ENCODE measurements around the gene DNAAF2. TPM values are rescaled to one million over a fixed set of nuclear protein-coding genes. Genes with fewer than 3 reads are reported as not detected.

Gene DNAAF2
- total RNA-seq, 1 experiment from 2014 or later = 11.5 TPM

- H3K27ac Mint-ChIP-seq (ENCODE audit: unreplicated experiment) = peak overlapping the region; percentile 72
- Histone ChIP-seq H3K4me1 (peaks cover 25% of the 10 kb centered on the region), H3K36me3 (ENCODE audit: control insufficient read depth, insufficient read depth, low read length) (peaks cover 2% of the 10 kb centered on the region), H3K27me3 (replicated peaks; ENCODE audit: control insufficient read depth, insufficient read depth, low read length) (no peaks in the 10 kb centered on the region), H3K9me3 (no peaks in the 10 kb centered on the region), H3K4me3 (ENCODE audit: low read depth, low read length) (no peak overlapping the region)
- no peak for DNase-seq
- intact Hi-C loops (cut with micrococcal nuclease; ENCODE audit: unreplicated experiment) = loop anchor here (1.0 kb wide), 1 partner anchor 47 kb away; no protein-coding TSS in a partner anchor
- H3K4me3 Mint-ChIP-seq (ENCODE audit: unreplicated experiment) = no peak overlapping the region
- peaks cover 60% of the 10 kb centered on the region for H3K36me3 Mint-ChIP-seq (ENCODE audit: insufficient read depth, unreplicated experiment)
- TF ChIP-seq CTCF (IDR thresholded peaks at IDR 0.05; ENCODE audit: insufficient read depth in 1 of 2, low read depth in 1 of 2, low read length in 1 of 2, severe bottlenecking in 1 of 2, unreplicated experiment in 1 of 2) = no peak
- H3K4me1 Mint-ChIP-seq (ENCODE audit: low read depth, unreplicated experiment) = peaks cover 27% of the 10 kb centered on the region
- BruUV-seq (replicated peaks) = no TSS peak
- CTCF ChIA-PET = no interaction called here
- POLR2A ChIA-PET = interaction anchor here (1.1 to 1.5 kb wide), 2 partner anchors 21 to 54 kb away, joined by 3 to 4 read pairs; partner anchors contain the start of genes MGAT2, RPL36AL and RPS29
- H3K27me3 Mint-ChIP-seq (ENCODE audit: insufficient read depth, unreplicated experiment) = no peaks in the 10 kb centered on the region
- H3K9me3 Mint-ChIP-seq (ENCODE audit: unreplicated experiment) = no peaks in the 10 kb centered on the region
Measured at GRCh38 chr14:49640540-49641417, 5.7 kb upstream of the DNAAF2 start.

- intact Hi-C loops (cut with micrococcal nuclease; ENCODE audit: unreplicated experiment) = no loop called here
- ChIA-PET POLR2A (no interaction called here), CTCF (interaction anchor here (0.6 kb wide), 1 partner anchor 294 kb away, joined by 6 read pairs; no protein-coding TSS in a partner anchor)
- Mint-ChIP-seq H3K27me3 (ENCODE audit: insufficient read depth, unreplicated experiment) (no peaks in the 10 kb centered on the region), H3K27ac (ENCODE audit: unreplicated experiment) (no peak overlapping the region), H3K4me3 (ENCODE audit: unreplicated experiment) (no peak overlapping the region), H3K9me3 (ENCODE audit: unreplicated experiment) (no peaks in the 10 kb centered on the region), H3K4me1 (ENCODE audit: low read depth, unreplicated experiment) (peaks cover 25% of the 10 kb centered on the region), H3K36me3 (ENCODE audit: insufficient read depth, unreplicated experiment) (peaks cover 83% of the 10 kb centered on the region)
- DNase-seq = no peak
- Histone ChIP-seq H3K36me3 (ENCODE audit: control insufficient read depth, insufficient read depth, low read length) (peaks cover 2% of the 10 kb centered on the region), H3K27me3 (replicated peaks; ENCODE audit: control insufficient read depth, insufficient read depth, low read length) (no peaks in the 10 kb centered on the region), H3K9me3 (no peaks in the 10 kb centered on the region), H3K4me1 (peaks cover 25% of the 10 kb centered on the region), H3K4me3 (ENCODE audit: low read depth, low read length) (no peak overlapping the region)
- TF ChIP-seq CTCF (IDR thresholded peaks at IDR 0.05; ENCODE audit: insufficient read depth in 1 of 2, low read depth in 1 of 2, low read length in 1 of 2, severe bottlenecking in 1 of 2, unreplicated experiment in 1 of 2) = no peak
- BruUV-seq (replicated peaks) = no TSS peak
Measured at GRCh38 chr14:49637534-49638078, 2.6 kb upstream of the DNAAF2 start.

DNA sequence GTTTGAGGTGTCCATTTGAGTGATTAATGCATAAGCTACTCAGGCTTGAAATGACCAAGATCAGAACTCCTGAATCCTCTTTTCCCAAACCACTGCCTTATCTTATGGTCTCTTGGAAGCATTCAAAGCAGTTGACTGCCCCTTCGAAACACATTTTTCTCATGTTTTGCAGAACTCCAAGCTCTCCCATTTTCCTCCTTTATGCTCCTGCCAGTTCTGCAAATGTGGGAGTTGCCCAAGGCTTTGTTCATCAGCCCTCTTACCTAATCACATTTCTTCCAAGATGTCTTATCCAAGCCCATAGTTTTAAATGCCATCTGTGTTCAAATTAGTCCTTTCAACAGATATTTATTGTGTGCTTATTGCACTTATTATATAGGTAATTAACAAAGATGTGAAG lies 1.8 kb upstream of the DNAAF2 start:
- H3K36me3 ChIP-seq (ENCODE audit: control insufficient read depth, insufficient read depth, low read length) = peaks cover 2% of the 10 kb centered on the region
- ChIA-PET CTCF (no interaction called here), POLR2A (no interaction called here)
- no peak overlapping the region for H3K4me3 ChIP-seq (ENCODE audit: low read depth, low read length)
- BruUV-seq (replicated peaks) = no TSS peak
- intact Hi-C loops (cut with micrococcal nuclease; ENCODE audit: unreplicated experiment) = no loop called here
- Mint-ChIP-seq H3K9me3 (ENCODE audit: unreplicated experiment) (no peaks in the 10 kb centered on the region), H3K27ac (ENCODE audit: unreplicated experiment) (peak overlapping the region; percentile 46), H3K36me3 (ENCODE audit: insufficient read depth, unreplicated experiment) (peaks cover 79% of the 10 kb centered on the region), H3K4me3 (ENCODE audit: unreplicated experiment) (peak overlapping the region; percentile 93), H3K27me3 (ENCODE audit: insufficient read depth, unreplicated experiment) (no peaks in the 10 kb centered on the region), H3K4me1 (ENCODE audit: low read depth, unreplicated experiment) (peaks cover 18% of the 10 kb centered on the region)
- no peak for TF ChIP-seq CTCF (IDR thresholded peaks at IDR 0.05; ENCODE audit: insufficient read depth in 1 of 2, low read depth in 1 of 2, low read length in 1 of 2, severe bottlenecking in 1 of 2, unreplicated experiment in 1 of 2)
- DNase-seq = no peak
- H3K9me3 ChIP-seq = no peaks in the 10 kb centered on the region
- no peaks in the 10 kb centered on the region for H3K27me3 ChIP-seq (replicated peaks; ENCODE audit: control insufficient read depth, insufficient read depth, low read length)
- peaks cover 22% of the 10 kb centered on the region for H3K4me1 ChIP-seq
